Activated CD4-positive, alpha-beta T cell treated with anti-CD3 and anti-CD28 coated beads for 36 hours (primary cell): ENCODE results near the gene LIX1L. TPM values are rescaled to one million over a fixed set of nuclear protein-coding genes. Genes with fewer than 3 reads are reported as not detected.
"Not testable (repeated sequence)": the region's sequence is repeated elsewhere in the genome, so short reads cannot be mapped to it uniquely, and the experiment has no call there.

ENCODE experiments used
- ATAC-seq: fragments of 200-7000 bp; cut with Tn5 transposase; one replicate; pipeline ENCODE4 v1.10.0; 2021; ENCODE audit warnings: mild to moderate bottlenecking, moderate library complexity
- CTCF ChIA-PET: fragments of 350-600 bp; sonication (Branson Sonifier 250); formaldehyde crosslinking; loops from one replicate; lab custom pipeline; 2021; ENCODE audit warnings: antibody characterized with exemption; lab: Charles Lee
- POLR2A ChIA-PET: fragments of 350-600 bp; sonication (Branson Sonifier 250); formaldehyde crosslinking; loops from one replicate; lab custom pipeline; 2021; ENCODE audit warnings: antibody characterized with exemption, inconsistent platforms; lab: Charles Lee
- DNase-seq: peaks from one replicate; pipeline ENCODE4 v3.0.0-alpha.2; 2020
- H3K27ac Mint-ChIP-seq: one replicate; pipeline ENCODE4 v1.8.0; 2021; ENCODE audit warnings: mixed read lengths
- H3K27me3 Mint-ChIP-seq: one replicate; pipeline ENCODE4 v1.8.0; 2021; ENCODE audit warnings: mixed read lengths
- H3K36me3 Mint-ChIP-seq: one replicate; pipeline ENCODE4 v1.8.0; 2021; ENCODE audit warnings: low read depth, mixed read lengths
- H3K4me1 Mint-ChIP-seq: one replicate; pipeline ENCODE4 v1.8.0; 2021; ENCODE audit warnings: mixed read lengths
- H3K4me3 Mint-ChIP-seq: one replicate; pipeline ENCODE4 v1.8.0; 2021; ENCODE audit warnings: mild to moderate bottlenecking, moderate library complexity, mixed read lengths
- H3K9me3 Mint-ChIP-seq: one replicate; pipeline ENCODE4 v1.8.0; 2021; ENCODE audit warnings: low read depth, mixed read lengths
- intact Hi-C, 2 experiments: fragments of 100-400 bp; cut with DNase I in 1 of 2; cut with micrococcal nuclease in 1 of 2; formaldehyde crosslinking; loops; one replicate each; pipeline versions ENCODE4 v1.14.2 to v1.15.1; 2022 to 2024; cut with DNase I, micrococcal nuclease
- total RNA-seq, 2 experiments: library from RNA; stranded (reverse); gene quantifications; one replicate each; pipeline ENCODE4 v1.2.3, GENCODE V29; 2021

LIX1L gene
- total RNA-seq, 2 experiments from 2014 or later, result 44.9 to 49.4 TPM

- peaks cover 24% of the 10 kb centered on the region for H3K36me3 Mint-ChIP-seq
- ATAC-seq, result no peak
These were observed 15.4 kb downstream of the LIX1L start for GRCh38 chr1:145942405-145942804.

DNA sequence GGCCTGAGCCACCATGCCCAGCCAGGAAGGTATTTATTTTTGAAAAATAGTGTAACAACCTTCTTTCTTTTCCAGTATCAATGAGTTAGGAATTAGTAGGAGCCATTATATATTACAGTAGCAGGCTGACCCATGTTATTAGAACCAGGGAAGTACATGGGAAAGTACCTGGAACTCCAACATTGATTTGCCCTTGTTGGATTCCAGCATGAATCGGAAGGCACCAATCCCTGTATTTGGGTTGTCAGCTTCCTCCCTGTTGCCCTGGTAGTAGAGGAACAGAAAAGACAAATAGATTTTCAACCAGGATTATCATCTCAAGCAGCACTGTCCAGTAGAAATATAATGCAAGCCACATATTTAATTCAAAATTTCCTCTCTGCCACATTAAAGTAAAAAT lies 20.4 kb downstream of the LIX1L start:
- intact Hi-C loops, result no loop called here
- POLR2A ChIA-PET, result no interaction called here
- H3K36me3 Mint-ChIP-seq, result peaks cover 20% of the 10 kb centered on the region

More at GRCh38 chr1:145942405-145942804, 15.4 kb downstream of the LIX1L start:
- no peak for DNase-seq
- CTCF ChIA-PET, result interaction anchor here (0.6 to 0.9 kb wide), 4 partner anchors 18 to 70 kb away, joined by 3 to 5 read pairs (median 3); no protein-coding TSS in a partner anchor
- POLR2A ChIA-PET, result no interaction called here
- Mint-ChIP-seq H3K27ac (no peak overlapping the region), H3K4me1 (peaks cover 7% of the 10 kb centered on the region), H3K4me3 (no peak overlapping the region), H3K27me3 (no peaks in the 10 kb centered on the region), H3K9me3 (no peaks in the 10 kb centered on the region)
- intact Hi-C loops, result no loop called here

DNA sequence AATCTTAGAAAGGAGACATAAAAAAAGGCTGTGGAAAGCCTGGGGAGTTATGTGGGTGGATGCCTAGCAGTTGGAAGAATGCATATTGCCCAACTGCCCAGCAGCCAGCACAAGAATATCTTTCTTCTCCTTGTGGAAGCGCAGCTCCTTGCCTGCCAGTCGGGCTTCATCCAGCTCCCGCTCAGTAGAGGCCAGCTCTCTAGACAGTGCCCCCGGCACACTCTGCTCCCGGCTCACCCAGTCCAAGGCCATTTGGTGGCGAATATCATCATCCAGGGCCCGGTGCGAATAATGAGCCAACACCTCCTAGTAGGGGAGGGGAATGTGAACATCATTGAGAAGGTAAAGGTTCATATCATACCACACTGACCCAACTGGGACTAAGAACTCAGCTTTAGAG lies 21.6 kb downstream of the LIX1L start:
- H3K4me1 Mint-ChIP-seq, result peaks cover 19% of the 10 kb centered on the region
- H3K36me3 Mint-ChIP-seq, result peaks cover 18% of the 10 kb centered on the region
- intact Hi-C loops, result no loop called here
- H3K27me3 Mint-ChIP-seq, result no peaks in the 10 kb centered on the region
- H3K27ac Mint-ChIP-seq, result no peak overlapping the region
- H3K4me3 Mint-ChIP-seq, result no peak overlapping the region
- DNase-seq (no peak), ATAC-seq (no peak)
- H3K9me3 Mint-ChIP-seq, result no peaks in the 10 kb centered on the region
- ChIA-PET POLR2A (interaction anchor here (0.6 kb wide), 2 partner anchors 37 to 68 kb away, joined by 4 to 8 read pairs; no protein-coding TSS in a partner anchor), CTCF (interaction anchor here (0.7 to 2.8 kb wide), 4 partner anchors 9 to 82 kb away, joined by 3 to 10 read pairs (median 4); partner anchors contain the start of gene RBM8A)

More for the DNA sequence above, 20.4 kb downstream of the LIX1L start:
- DNase-seq (no peak), ATAC-seq (no peak)
- CTCF ChIA-PET, result interaction anchor here (2.8 kb wide), 1 partner anchor 10 kb away, joined by 10 read pairs; the partner anchor contains the start of gene RBM8A
- no peaks in the 10 kb centered on the region for H3K27me3 Mint-ChIP-seq
- no peaks in the 10 kb centered on the region for H3K9me3 Mint-ChIP-seq
- H3K4me1 Mint-ChIP-seq, result peaks cover 12% of the 10 kb centered on the region
- H3K4me3 Mint-ChIP-seq, result no peak overlapping the region
- H3K27ac Mint-ChIP-seq, result no peak overlapping the region

- intact Hi-C loops, result no loop called here
- CTCF ChIA-PET, result interaction anchor here (1.0 to 1.4 kb wide), 2 partner anchors 24 to 83 kb away, joined by 3 read pairs; no protein-coding TSS in a partner anchor
- Mint-ChIP-seq H3K27ac (no peak overlapping the region), H3K27me3 (no peaks in the 10 kb centered on the region), H3K36me3 (peaks cover 16% of the 10 kb centered on the region), H3K4me3 (no peak overlapping the region), H3K4me1 (peaks cover 19% of the 10 kb centered on the region), H3K9me3 (no peaks in the 10 kb centered on the region)
- ATAC-seq, result no peak
- no peak for DNase-seq
- POLR2A ChIA-PET, result interaction anchor here (0.6 kb wide), 1 partner anchor 67 kb away, joined by 8 read pairs; no protein-coding TSS in a partner anchor
These were observed 22.1 kb downstream of the LIX1L start for GRCh38 chr1:145935708-145936107.

DNA sequence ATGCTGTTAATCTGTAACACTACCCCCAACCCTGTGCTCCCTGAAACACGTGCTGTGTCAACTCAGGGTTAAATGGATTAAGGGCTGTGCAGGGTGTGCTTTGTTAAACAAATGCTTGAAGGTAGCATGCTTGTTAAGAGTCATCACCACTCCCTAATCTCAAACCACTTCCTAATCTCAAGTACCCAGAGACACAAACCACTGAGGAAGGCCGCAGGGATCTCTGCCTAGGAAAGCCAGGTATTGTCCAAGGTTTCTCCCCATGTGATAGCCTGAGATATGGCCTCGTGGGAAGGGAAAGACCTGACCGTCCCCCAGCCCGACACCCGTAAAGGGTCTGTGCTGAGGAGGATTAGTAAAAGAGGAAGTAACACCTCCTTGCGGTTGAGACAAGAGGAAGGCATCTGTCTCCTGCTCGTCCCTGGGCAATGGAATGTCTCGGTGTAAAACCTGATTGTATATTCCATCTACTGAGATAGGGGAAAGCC lies 25.3 kb downstream of the LIX1L start:
- H3K27me3 Mint-ChIP-seq, POLR2A ChIA-PET, CTCF ChIA-PET, intact Hi-C loops, ATAC-seq, H3K9me3 Mint-ChIP-seq: not testable (repeated sequence)
- Mint-ChIP-seq H3K4me1 (peaks cover 22% of the 10 kb centered on the region), H3K4me3 (peak overlapping the region; percentile 34), H3K27ac (peak overlapping the region; percentile 84), H3K36me3 (peaks cover 16% of the 10 kb centered on the region)
- peak; percentile 16 for DNase-seq

- H3K4me1 Mint-ChIP-seq, result peaks cover 33% of the 10 kb centered on the region
- intact Hi-C loops, result loop anchor here (1.0 to 5.0 kb wide), 12 partner anchors 10 to 109 kb away; partner anchors contain the start of genes ANKRD34A (in 2 of the 2), PEX11B (in 2 of the 2), PIAS3 (in 2 of the 2) and POLR3GL (in 2 of the 2)
- H3K4me3 Mint-ChIP-seq, result no peak overlapping the region
- ChIA-PET POLR2A (interaction anchor here (0.9 to 5.3 kb wide), 11 partner anchors 10 to 124 kb away, joined by 3 to 43 read pairs (median 8); partner anchors contain the start of genes ANKRD34A, LIX1L, PEX11B and PIAS3), CTCF (interaction anchor here (0.6 to 2.3 kb wide), 18 partner anchors 9 to 238 kb away, joined by 3 to 17 read pairs (median 4); partner anchors contain the start of genes ANKRD34A, ITGA10, LIX1L and PEX11B)
- DNase-seq (peak; percentile 31), ATAC-seq (no peak)
- peaks cover 15% of the 10 kb centered on the region for H3K36me3 Mint-ChIP-seq
- no peaks in the 10 kb centered on the region for H3K27me3 Mint-ChIP-seq
- H3K9me3 Mint-ChIP-seq, result no peaks in the 10 kb centered on the region
- no peak overlapping the region for H3K27ac Mint-ChIP-seq
These were observed 29.7 kb downstream of the LIX1L start for GRCh38 chr1:145927916-145928643.

- ATAC-seq (peak; percentile 97), DNase-seq (peak; percentile 96)
- Mint-ChIP-seq H3K36me3 (peaks cover 17% of the 10 kb centered on the region), H3K4me1 (peaks cover 28% of the 10 kb centered on the region), H3K27me3 (no peaks in the 10 kb centered on the region), H3K9me3 (no peaks in the 10 kb centered on the region), H3K4me3 (no peak within 1 kb of the TSS), H3K27ac (no peak within 1 kb of the TSS)
- intact Hi-C loops, result loop anchor here (1.0 to 5.0 kb wide), 12 partner anchors 9 to 110 kb away; partner anchors contain the start of genes ANKRD34A (in 2 of the 2), PEX11B (in 2 of the 2), PIAS3 (in 2 of the 2) and POLR3GL (in 2 of the 2)
- ChIA-PET CTCF (interaction anchor here (0.6 to 2.3 kb wide), 20 partner anchors 9 to 237 kb away, joined by 3 to 17 read pairs (median 4); partner anchors contain the start of genes ANKRD34A, ITGA10, LIX1L and PEX11B), POLR2A (interaction anchor here (0.8 to 5.3 kb wide), 13 partner anchors 9 to 124 kb away, joined by 3 to 43 read pairs (median 8); partner anchors contain the start of genes ANKRD34A, LIX1L, PEX11B and PIAS3)
These were observed 30.5 kb downstream of the LIX1L start, which contains the start of gene RBM8A for GRCh38 chr1:145927063-145927886. RBM8A (minus strand) TSS chr1:145927484; CDS start chr1:145927426, 58 bp downstream.

GRCh38 chr1:145926686-145927062 lies 31.1 kb downstream of the LIX1L start:
- POLR2A ChIA-PET, result interaction anchor here (0.8 to 5.3 kb wide), 11 partner anchors 8 to 1514 kb away, joined by 3 to 43 read pairs (median 10); partner anchors contain the start of genes ANKRD34A, LIX1L, PEX11B and PIAS3
- Mint-ChIP-seq H3K36me3 (peaks cover 15% of the 10 kb centered on the region), H3K9me3 (no peaks in the 10 kb centered on the region), H3K4me1 (peaks cover 24% of the 10 kb centered on the region), H3K27me3 (no peaks in the 10 kb centered on the region), H3K27ac (no peak overlapping the region), H3K4me3 (no peak overlapping the region)
- ATAC-seq (peak; percentile 47), DNase-seq (peak; percentile 73)
- intact Hi-C loops, result loop anchor here (1.0 to 5.0 kb wide), 12 partner anchors 8 to 111 kb away; partner anchors contain the start of genes ANKRD34A (in 2 of the 2), PEX11B (in 2 of the 2), PIAS3 (in 2 of the 2) and POLR3GL (in 2 of the 2)
- CTCF ChIA-PET, result interaction anchor here (1.0 to 1.9 kb wide), 7 partner anchors 8 to 51 kb away, joined by 3 to 17 read pairs (median 5); partner anchors contain the start of genes ANKRD34A, PEX11B and POLR3GL

- ChIA-PET CTCF (interaction anchor here (1.1 kb wide), 1 partner anchor 84 kb away, joined by 3 read pairs; no protein-coding TSS in a partner anchor), POLR2A (interaction anchor here (0.7 to 1.0 kb wide), 2 partner anchors 36 to 160 kb away, joined by 3 read pairs; partner anchors contain the start of gene LIX1L)
- H3K27ac Mint-ChIP-seq, result peak overlapping the region; percentile 24
These were observed 35.6 kb downstream of the LIX1L start for GRCh38 chr1:145922266-145922665.

DNA sequence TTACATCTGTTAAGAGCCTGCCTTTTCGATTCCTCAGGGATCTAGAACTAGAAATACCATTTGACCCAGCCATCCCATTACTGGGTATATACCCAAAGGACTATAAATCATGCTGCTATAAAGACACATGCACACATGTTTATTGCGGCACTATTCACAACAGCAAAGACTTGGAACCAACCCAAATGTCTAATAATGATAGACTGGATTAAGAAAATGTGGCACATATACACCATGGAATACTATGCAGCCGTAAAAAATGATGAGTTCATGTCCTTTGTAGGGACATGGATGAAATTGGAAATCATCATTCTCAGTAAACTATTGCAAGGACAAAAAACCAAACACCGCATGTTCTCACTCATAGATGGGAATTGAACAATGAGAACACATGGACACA lies 37.5 kb downstream of the LIX1L start:
- H3K9me3 Mint-ChIP-seq, H3K27me3 Mint-ChIP-seq, intact Hi-C loops, CTCF ChIA-PET, H3K27ac Mint-ChIP-seq, DNase-seq, ATAC-seq: not testable (repeated sequence)
- POLR2A ChIA-PET, result interaction anchor here (0.7 kb wide), 1 partner anchor 76 kb away, joined by 4 read pairs; the partner anchor contains the start of gene TXNIP
- peak overlapping the region; percentile 93 for H3K4me3 Mint-ChIP-seq
- peaks cover 50% of the 10 kb centered on the region for H3K4me1 Mint-ChIP-seq
- peaks cover 32% of the 10 kb centered on the region for H3K36me3 Mint-ChIP-seq

More at GRCh38 chr1:145922266-145922665, 35.6 kb downstream of the LIX1L start:
- Mint-ChIP-seq H3K4me1 (peaks cover 49% of the 10 kb centered on the region), H3K36me3 (peaks cover 21% of the 10 kb centered on the region), H3K9me3 (no peaks in the 10 kb centered on the region), H3K4me3 (no peak overlapping the region), H3K27me3 (no peaks in the 10 kb centered on the region)
- no peak for DNase-seq
- intact Hi-C loops, result no loop called here
- ATAC-seq, result no peak
